GM12873 (cell line): ENCODE data around the gene ETV3.

Source experiments
- CTCF ChIP-seq: IDR thresholded peaks from 2 replicates; pipeline ENCODE4 v1.5.1; 2012; ENCODE audit warnings: low read depth, mild to moderate bottlenecking, moderate library complexity, low read length, control low read depth; ENCODE audit not compliant: insufficient read depth; ENCODE audit errors: missing control alignments

The ETV3 gene

GRCh38 chr1:157135646-157136045 lies 2.5 kb downstream of the ETV3 start:
- no peak for TF ChIP-seq CTCF

GRCh38 chr1:157135070-157135469 lies 3.1 kb downstream of the ETV3 start:
- no peak for TF ChIP-seq CTCF

GRCh38 chr1:157134442-157134841 lies 3.8 kb downstream of the ETV3 start:
- TF ChIP-seq CTCF: no peak

GRCh38 chr1:157133426-157133825 lies 4.8 kb downstream of the ETV3 start:
- no peak for TF ChIP-seq CTCF

GRCh38 chr1:157132616-157133167 lies 5.5 kb downstream of the ETV3 start:
- no peak for TF ChIP-seq CTCF

- no peak for TF ChIP-seq CTCF
These were observed 6.1 kb downstream of the ETV3 start for GRCh38 chr1:157132111-157132510.

GRCh38 chr1:157131281-157131680 lies 6.9 kb downstream of the ETV3 start:
- TF ChIP-seq CTCF: no peak
